ENCODE measurements around the gene PCDH15. TPM values are rescaled to one million over a fixed set of nuclear protein-coding genes. Genes with fewer than 3 reads are reported as not detected.

PCDH15 gene
- total and polyA plus RNA-seq, 4 donors, result 0.03 to 16.9 (median 0.88) TPM

DNA sequence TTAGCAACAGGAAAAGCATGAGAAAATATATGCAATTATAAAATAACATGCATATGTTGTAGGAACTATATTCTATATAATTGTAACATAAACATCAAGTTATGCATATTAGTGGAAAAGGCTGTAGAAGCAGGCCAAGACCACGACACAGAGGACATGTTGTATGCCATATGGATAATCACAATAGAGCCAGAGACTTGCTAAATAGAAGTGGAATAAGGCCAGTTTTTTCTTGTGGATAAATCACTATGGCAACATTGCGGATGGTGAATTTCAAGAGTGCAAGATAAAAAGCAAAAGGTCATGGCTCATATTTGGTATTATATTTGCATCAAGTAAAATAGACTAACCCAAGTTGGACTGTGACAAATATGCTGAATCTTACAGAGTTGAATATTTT is 93.0 kb downstream of the PCDH15 start:
- Histone ChIP-seq H3K27ac (ENCODE audit: low read depth in 1 of 2, low read length in 1 of 2) (no peak overlapping the region), H3K4me3 (no peak overlapping the region), H3K9ac (ENCODE audit: insufficient read depth in 1 of 2, low read length in 2 of 2) (no peak overlapping the region), H3K36me3 (ENCODE audit: control insufficient read depth in 4 of 4, insufficient read depth in 4 of 4, low read length in 4 of 4) (no peaks in the 10 kb centered on the region), H3K9me3 (ENCODE audit: control insufficient read depth in 4 of 4, insufficient read depth in 3 of 4, low read length in 3 of 4) (no peaks in the 10 kb centered on the region), H3K4me1 (ENCODE audit: control insufficient read depth in 5 of 5, insufficient read depth in 5 of 5, low read length in 5 of 5) (peaks cover 0 to 31% (median 0%) of the 10 kb centered on the region in 5 donors), H3K27me3 (ENCODE audit: control insufficient read depth in 3 of 3, insufficient read depth in 3 of 3, low read length in 2 of 3) (no peaks in the 10 kb centered on the region)
- WGBS, 2 donors, result 75 to 77% methylated on average over 2 of the region's 2 CpGs
- TF ChIP-seq, protein P1, sequence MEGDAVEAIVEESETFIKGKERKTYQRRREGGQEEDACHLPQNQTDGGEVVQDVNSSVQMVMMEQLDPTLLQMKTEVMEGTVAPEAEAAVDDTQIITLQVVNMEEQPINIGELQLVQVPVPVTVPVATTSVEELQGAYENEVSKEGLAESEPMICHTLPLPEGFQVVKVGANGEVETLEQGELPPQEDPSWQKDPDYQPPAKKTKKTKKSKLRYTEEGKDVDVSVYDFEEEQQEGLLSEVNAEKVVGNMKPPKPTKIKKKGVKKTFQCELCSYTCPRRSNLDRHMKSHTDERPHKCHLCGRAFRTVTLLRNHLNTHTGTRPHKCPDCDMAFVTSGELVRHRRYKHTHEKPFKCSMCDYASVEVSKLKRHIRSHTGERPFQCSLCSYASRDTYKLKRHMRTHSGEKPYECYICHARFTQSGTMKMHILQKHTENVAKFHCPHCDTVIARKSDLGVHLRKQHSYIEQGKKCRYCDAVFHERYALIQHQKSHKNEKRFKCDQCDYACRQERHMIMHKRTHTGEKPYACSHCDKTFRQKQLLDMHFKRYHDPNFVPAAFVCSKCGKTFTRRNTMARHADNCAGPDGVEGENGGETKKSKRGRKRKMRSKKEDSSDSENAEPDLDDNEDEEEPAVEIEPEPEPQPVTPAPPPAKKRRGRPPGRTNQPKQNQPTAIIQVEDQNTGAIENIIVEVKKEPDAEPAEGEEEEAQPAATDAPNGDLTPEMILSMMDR (IDR thresholded peaks at IDR 0.05; ENCODE audit: control extremely low read depth, extremely low read depth), result no peak
- peak; percentile 57 to 96 (median 96) for DNase-seq
- ATAC-seq (ENCODE audit: insufficient read depth, low FRiP score), result no peak

DNA sequence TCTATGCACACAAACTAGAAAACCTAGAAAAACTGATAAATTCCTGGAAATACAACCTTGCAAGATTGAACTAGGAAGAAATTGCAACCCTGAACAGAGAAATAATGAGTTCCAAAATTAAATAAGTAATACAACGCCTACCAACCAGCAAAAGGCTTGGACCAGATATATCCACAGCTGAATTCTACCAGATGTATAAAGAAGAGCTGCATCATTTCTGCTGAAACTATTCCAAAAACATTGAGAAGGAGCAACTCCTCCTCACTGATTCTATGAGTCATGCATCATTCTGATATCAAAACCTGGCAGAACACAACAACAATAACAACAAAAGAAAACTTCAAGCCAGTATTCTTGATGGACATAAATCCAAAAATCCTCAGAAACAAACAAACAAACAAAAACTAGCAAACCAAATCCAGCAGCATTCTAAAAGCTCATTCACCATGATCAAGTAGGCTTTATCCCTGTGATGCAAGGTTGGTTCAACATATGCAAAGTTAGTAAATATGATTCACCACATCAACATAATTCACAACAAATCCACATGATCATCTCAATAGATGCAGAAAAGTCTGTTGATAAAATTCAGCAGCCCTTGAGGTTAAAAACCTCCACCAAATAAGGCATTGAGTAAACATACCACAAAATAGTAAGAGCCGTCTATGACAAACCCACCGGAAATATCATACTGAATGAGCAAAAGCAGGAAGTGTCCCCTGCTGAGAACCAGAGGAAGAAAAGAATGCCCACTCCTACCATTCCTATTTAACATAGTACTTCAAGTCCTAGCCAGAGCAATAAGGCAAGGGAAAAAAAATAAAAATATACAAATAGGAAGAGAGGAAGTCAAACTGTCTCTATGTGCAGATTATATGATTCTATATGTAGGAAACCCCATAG is 98.2 kb downstream of the PCDH15 start:
- ATAC-seq (ENCODE audit: insufficient read depth, low FRiP score), result no peak
- 70 to 71% methylated on average over 3 of the region's 3 CpGs for WGBS, 2 donors
- H3K4me1 ChIP-seq (ENCODE audit: control insufficient read depth in 5 of 5, insufficient read depth in 5 of 5, low read length in 5 of 5), result peaks cover 0 to 12% (median 0%) of the 10 kb centered on the region in 5 donors
- no peak for DNase-seq
- TF ChIP-seq, protein P1 (IDR thresholded peaks at IDR 0.05; ENCODE audit: control extremely low read depth, extremely low read depth), result no peak
- H3K9ac ChIP-seq (ENCODE audit: insufficient read depth in 1 of 2, low read length in 2 of 2), result no peak overlapping the region
- no peaks in the 10 kb centered on the region for H3K36me3 ChIP-seq (ENCODE audit: control insufficient read depth in 4 of 4, insufficient read depth in 4 of 4, low read length in 4 of 4)
- H3K27ac ChIP-seq (ENCODE audit: low read depth in 1 of 2, low read length in 1 of 2), result no peak overlapping the region
- H3K27me3 ChIP-seq (ENCODE audit: control insufficient read depth in 3 of 3, insufficient read depth in 3 of 3, low read length in 2 of 3), result no peaks in the 10 kb centered on the region
- H3K9me3 ChIP-seq (ENCODE audit: control insufficient read depth in 4 of 4, insufficient read depth in 3 of 4, low read length in 3 of 4), result no peaks in the 10 kb centered on the region
- H3K4me3 ChIP-seq, result no peak overlapping the region

DNA sequence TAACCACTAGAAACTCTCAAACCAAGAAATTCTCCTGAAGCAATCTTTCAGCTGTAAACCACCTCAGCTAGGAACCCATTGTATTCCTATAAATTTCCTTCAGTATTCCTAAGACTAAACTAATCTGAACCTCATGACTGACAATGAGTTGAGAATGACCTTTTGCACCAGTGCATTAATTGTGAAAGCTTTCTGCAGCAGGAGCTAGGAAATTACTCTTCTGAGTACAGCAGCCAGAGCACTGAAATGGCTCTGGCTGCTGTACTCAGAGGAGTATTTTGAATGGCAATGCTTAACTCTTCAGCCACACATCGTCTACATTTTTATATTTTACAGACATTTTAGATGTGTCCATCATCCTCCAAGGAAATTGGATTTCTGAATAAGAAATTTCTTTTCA is 109.7 kb downstream of the PCDH15 start:
- WGBS, 2 donors, result 71 to 72% methylated on average over 1 of the region's 1 CpG
- ATAC-seq (ENCODE audit: insufficient read depth, low FRiP score), result no peak
- TF ChIP-seq, protein P1 (IDR thresholded peaks at IDR 0.05; ENCODE audit: control extremely low read depth, extremely low read depth), result no peak
- H3K4me3 ChIP-seq, result no peak overlapping the region
- no peaks in the 10 kb centered on the region for H3K36me3 ChIP-seq (ENCODE audit: control insufficient read depth in 4 of 4, insufficient read depth in 4 of 4, low read length in 4 of 4)
- no peaks in the 10 kb centered on the region for H3K27me3 ChIP-seq (ENCODE audit: control insufficient read depth in 3 of 3, insufficient read depth in 3 of 3, low read length in 2 of 3)
- H3K4me1 ChIP-seq (ENCODE audit: control insufficient read depth in 5 of 5, insufficient read depth in 5 of 5, low read length in 5 of 5), result peaks cover 0 to 20% (median 0%) of the 10 kb centered on the region in 5 donors
- no peak overlapping the region for H3K9ac ChIP-seq (ENCODE audit: insufficient read depth in 1 of 2, low read length in 2 of 2)
- H3K27ac ChIP-seq (ENCODE audit: low read depth in 1 of 2, low read length in 1 of 2), result no peak overlapping the region
- H3K9me3 ChIP-seq (ENCODE audit: control insufficient read depth in 4 of 4, insufficient read depth in 3 of 4, low read length in 3 of 4), result no peaks in the 10 kb centered on the region
- DNase-seq, result peak in 2 of 3 donors; percentile 75 to 76

Measured in lung (tissue), 12 donors.